Panc1 (cell line): ENCODE measurements around the gene BCKDHA. TPM values are rescaled to one million over a fixed set of nuclear protein-coding genes. Genes with fewer than 3 reads are reported as not detected.

ENCODE experiments used
- ATAC-seq: fragments of 200-7000 bp; cut with Tn5 transposase; 2 replicates; pipeline ENCODE4 v1.9.1; 2020; ENCODE audit warnings: mild to moderate bottlenecking, moderate library complexity
- BruUV-seq: library from RNA; stranded (reverse); fragments of 400-500 nt; replicated peaks from 2 replicates; lab custom pipeline; 2021; lab: Mats Ljungman, UMichigan
- CTCF ChIA-PET: fragments of 300-600 bp; sonication (Branson Sonifier 250); formaldehyde crosslinking; loops from one replicate; lab custom pipeline; 2022; ENCODE audit warnings: antibody characterized with exemption; lab: Charles Lee
- POLR2A ChIA-PET: fragments of 300-600 bp; sonication (Branson Sonifier 250); formaldehyde crosslinking; loops from one replicate; lab custom pipeline; 2022; ENCODE audit warnings: antibody characterized with exemption; lab: Charles Lee
- DNase-seq: peaks from one replicate; pipeline ENCODE4 v3.0.0-alpha.2; 2010; ENCODE audit warnings: low read depth, low spot score
- H3K27ac ChIP-seq: 2 replicates; pipeline ENCODE4 v1.5.1; 2011; ENCODE audit warnings: mild to moderate bottlenecking, low read length, inconsistent platforms
- H3K27me3 ChIP-seq: fragments of 200-500 bp; sonication (Bioruptor generic); 2 replicates; pipeline ENCODE4 v1.6.0; 2014; ENCODE audit warnings: low read length, inconsistent platforms; ENCODE audit not compliant: control insufficient read depth, insufficient read depth
- H3K36me3 ChIP-seq: fragments of 200-500 bp; sonication (Bioruptor generic); 2 replicates; pipeline ENCODE4 v1.5.1; 2014; ENCODE audit warnings: inconsistent platforms, mild to moderate bottlenecking, low read length, moderate library complexity; ENCODE audit not compliant: control insufficient read depth, insufficient read depth
- H3K4me1 ChIP-seq: 2 replicates; pipeline ENCODE4 v1.5.1; 2011; ENCODE audit warnings: inconsistent platforms, mild to moderate bottlenecking, low read length, moderate library complexity; ENCODE audit not compliant: control insufficient read depth, insufficient read depth
- H3K4me3 ChIP-seq, 2 experiments: 2 replicates each; pipeline ENCODE4 v1.5.1; 2011 to 2012; ENCODE audit warnings: low read depth in 2 of 2, low read length in 2 of 2, mild to moderate bottlenecking in 2 of 2, inconsistent platforms in 1 of 2, moderate library complexity in 1 of 2
- H3K9me3 ChIP-seq: fragments of 200-500 bp; sonication (Bioruptor generic); 2 replicates; pipeline ENCODE4 v1.5.1; 2014; ENCODE audit warnings: low read depth, mild to moderate bottlenecking, inconsistent platforms, low read length, moderate library complexity; ENCODE audit not compliant: control insufficient read depth, insufficient read depth
- CTCF ChIP-seq: fragments of 450-650 bp; IDR thresholded peaks from 2 replicates; pipeline ENCODE4 v1.5.1; 2017; ENCODE audit warnings: mild to moderate bottlenecking
- POLR2AphosphoS5 ChIP-seq: IDR thresholded peaks from 2 replicates; pipeline ENCODE4 v1.6.1; 2012; ENCODE audit warnings: mild to moderate bottlenecking, low read depth, low read length, moderate library complexity
- SIN3A ChIP-seq: IDR thresholded peaks from 2 replicates; pipeline ENCODE4 v1.6.1; 2012; ENCODE audit warnings: low read depth, mild to moderate bottlenecking, low read length, moderate library complexity, borderline replicate concordance; ENCODE audit not compliant: insufficient read depth
- TCF7L2 ChIP-seq: IDR thresholded peaks from 2 replicates; pipeline ENCODE4 v1.6.1; 2011; ENCODE audit warnings: mild to moderate bottlenecking, low read depth, low read length, inconsistent platforms
- in situ Hi-C: cut with HindIII; loops from 2 replicates; pipeline ENCODE4 v1.10.0; 2016; ENCODE audit warnings: low sequenced_read_pairs, low pct_unique_long_range_greater_than_20kb
- intact Hi-C: fragments of 100-400 bp; cut with micrococcal nuclease; formaldehyde crosslinking; loops from one replicate; pipeline ENCODE4 v1.10.0; 2022; ENCODE audit not compliant: unreplicated experiment
- total RNA-seq: library from RNA; stranded (reverse); gene quantifications from one replicate; pipeline ENCODE4 v1.2.1, GENCODE V29; 2021; ENCODE audit not compliant: unreplicated experiment
- TF ChIP-seq, protein P1 (sequence below), 2 experiments: IDR thresholded peaks; 2 replicates each; pipeline ENCODE4 v1.6.1; 2011 to 2012; ENCODE audit warnings: low read depth in 2 of 2, control low read depth in 1 of 2, low read length in 1 of 2, mild to moderate bottlenecking in 1 of 2, moderate library complexity in 1 of 2; ENCODE audit not compliant: insufficient read depth in 1 of 2

BCKDHA gene
- total RNA-seq, 1 experiment from 2014 or later: 11.2 TPM

DNA sequence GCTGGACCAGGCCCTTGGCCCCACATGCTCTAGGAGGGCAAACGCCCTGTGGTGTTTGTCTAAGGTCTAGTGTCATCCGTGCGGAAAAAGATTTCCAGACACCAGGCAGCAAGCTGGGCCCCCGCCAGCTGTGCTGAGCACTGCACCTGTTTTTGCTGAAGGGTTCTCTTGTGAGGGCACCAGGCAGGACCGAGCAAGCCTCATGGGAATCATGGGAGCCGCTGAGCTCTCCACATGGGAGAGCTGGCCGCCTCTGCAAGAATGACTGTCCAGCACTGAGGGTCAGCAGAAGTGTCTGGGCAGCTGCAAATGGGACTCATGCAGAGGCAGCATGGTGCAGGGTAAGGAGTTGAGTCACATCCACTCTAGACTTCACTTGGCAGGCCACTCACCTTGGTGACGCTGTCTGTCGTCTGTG is 17.5 kb downstream of the BCKDHA start:
- Histone ChIP-seq H3K9me3 (no peaks in the 10 kb centered on the region), H3K36me3 (no peaks in the 10 kb centered on the region), H3K4me1 (no peaks in the 10 kb centered on the region), H3K27ac (no peak overlapping the region), H3K4me3 (no peak overlapping the region), H3K27me3 (no peaks in the 10 kb centered on the region)
- no peak for ATAC-seq
- ChIA-PET CTCF (no interaction called here), POLR2A (no interaction called here)
- in situ Hi-C loops: no loop called here
- BruUV-seq: no TSS peak
- DNase-seq: no peak
- intact Hi-C loops: no loop called here
- TF ChIP-seq CTCF: no peak
- TF ChIP-seq, protein P1, sequence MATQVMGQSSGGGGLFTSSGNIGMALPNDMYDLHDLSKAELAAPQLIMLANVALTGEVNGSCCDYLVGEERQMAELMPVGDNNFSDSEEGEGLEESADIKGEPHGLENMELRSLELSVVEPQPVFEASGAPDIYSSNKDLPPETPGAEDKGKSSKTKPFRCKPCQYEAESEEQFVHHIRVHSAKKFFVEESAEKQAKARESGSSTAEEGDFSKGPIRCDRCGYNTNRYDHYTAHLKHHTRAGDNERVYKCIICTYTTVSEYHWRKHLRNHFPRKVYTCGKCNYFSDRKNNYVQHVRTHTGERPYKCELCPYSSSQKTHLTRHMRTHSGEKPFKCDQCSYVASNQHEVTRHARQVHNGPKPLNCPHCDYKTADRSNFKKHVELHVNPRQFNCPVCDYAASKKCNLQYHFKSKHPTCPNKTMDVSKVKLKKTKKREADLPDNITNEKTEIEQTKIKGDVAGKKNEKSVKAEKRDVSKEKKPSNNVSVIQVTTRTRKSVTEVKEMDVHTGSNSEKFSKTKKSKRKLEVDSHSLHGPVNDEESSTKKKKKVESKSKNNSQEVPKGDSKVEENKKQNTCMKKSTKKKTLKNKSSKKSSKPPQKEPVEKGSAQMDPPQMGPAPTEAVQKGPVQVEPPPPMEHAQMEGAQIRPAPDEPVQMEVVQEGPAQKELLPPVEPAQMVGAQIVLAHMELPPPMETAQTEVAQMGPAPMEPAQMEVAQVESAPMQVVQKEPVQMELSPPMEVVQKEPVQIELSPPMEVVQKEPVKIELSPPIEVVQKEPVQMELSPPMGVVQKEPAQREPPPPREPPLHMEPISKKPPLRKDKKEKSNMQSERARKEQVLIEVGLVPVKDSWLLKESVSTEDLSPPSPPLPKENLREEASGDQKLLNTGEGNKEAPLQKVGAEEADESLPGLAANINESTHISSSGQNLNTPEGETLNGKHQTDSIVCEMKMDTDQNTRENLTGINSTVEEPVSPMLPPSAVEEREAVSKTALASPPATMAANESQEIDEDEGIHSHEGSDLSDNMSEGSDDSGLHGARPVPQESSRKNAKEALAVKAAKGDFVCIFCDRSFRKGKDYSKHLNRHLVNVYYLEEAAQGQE (IDR thresholded peaks at IDR 0.05; ENCODE audit: insufficient read depth in 1 of 2, low read depth in 2 of 2, low read length in 1 of 2): no peak
- TF ChIP-seq TCF7L2: no peak
- no peak for TF ChIP-seq SIN3A
- TF ChIP-seq POLR2AphosphoS5: no peak

DNA sequence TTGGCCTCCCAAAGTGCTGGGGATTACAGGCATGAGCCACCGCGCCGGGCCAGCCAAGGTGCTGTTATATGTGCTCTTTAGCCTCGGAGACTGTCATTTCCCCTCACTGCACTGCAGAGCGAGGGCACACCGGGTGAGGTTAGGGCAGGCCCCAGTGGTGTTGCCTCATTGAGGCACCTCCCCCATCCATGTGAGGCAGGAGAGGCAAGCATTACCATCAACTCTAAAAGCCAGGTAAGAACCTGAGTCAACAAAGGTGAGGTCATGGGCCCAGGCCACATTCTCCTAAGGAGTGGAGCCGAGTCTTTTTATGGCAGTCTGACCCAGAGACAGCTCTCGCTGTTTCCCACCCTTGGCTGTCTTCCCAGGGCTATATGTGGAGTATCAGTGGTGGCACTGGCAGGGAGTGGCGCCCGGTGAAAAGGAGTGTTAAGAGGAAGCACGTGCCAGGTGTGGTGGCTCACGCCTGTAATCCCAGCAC is 18.6 kb downstream of the BCKDHA start:
- no peak for DNase-seq
- no peaks in the 10 kb centered on the region for H3K9me3 ChIP-seq
- in situ Hi-C loops: no loop called here
- no peak overlapping the region for H3K27ac ChIP-seq
- no peak for ATAC-seq
- BruUV-seq: no TSS peak
- TF ChIP-seq TCF7L2: no peak
- no peak for TF ChIP-seq SIN3A
- no peak for TF ChIP-seq POLR2AphosphoS5
- TF ChIP-seq CTCF: no peak
- TF ChIP-seq, protein P1 (IDR thresholded peaks at IDR 0.05; ENCODE audit: insufficient read depth in 1 of 2, low read depth in 2 of 2, low read length in 1 of 2): no peak
- no peaks in the 10 kb centered on the region for H3K4me1 ChIP-seq
- CTCF ChIA-PET: no interaction called here
- intact Hi-C loops: no loop called here
- POLR2A ChIA-PET: no interaction called here
- H3K4me3 ChIP-seq: no peak overlapping the region
- no peaks in the 10 kb centered on the region for H3K27me3 ChIP-seq
- no peaks in the 10 kb centered on the region for H3K36me3 ChIP-seq
